Posterior cingulate gyrus (tissue), 11 donors: ENCODE data around the gene RASSF5.
"Not testable (repeated sequence)": the region's sequence is repeated elsewhere in the genome, so short reads cannot be mapped to it uniquely, and the experiment has no call there.

Experiments
- DNase-seq, 10 donors: peaks; one replicate each; pipeline versions ENCODE4 v3.0.0 to v3.0.0-alpha.2; 2020 to 2021; ENCODE audit warnings: mixed read lengths in 3 of 10
- intact Hi-C: fragments of 100-400 bp; cut with DNase I; formaldehyde crosslinking; loops from one replicate; pipeline ENCODE4 v1.15.1; 2023

RASSF5 gene

GRCh38 chr1:206476058-206476457 is 31.3 kb upstream of the RASSF5 start:
- peak in 1 of 10 donors; percentile 66 for DNase-seq
- intact Hi-C loops: no loop called here

DNA sequence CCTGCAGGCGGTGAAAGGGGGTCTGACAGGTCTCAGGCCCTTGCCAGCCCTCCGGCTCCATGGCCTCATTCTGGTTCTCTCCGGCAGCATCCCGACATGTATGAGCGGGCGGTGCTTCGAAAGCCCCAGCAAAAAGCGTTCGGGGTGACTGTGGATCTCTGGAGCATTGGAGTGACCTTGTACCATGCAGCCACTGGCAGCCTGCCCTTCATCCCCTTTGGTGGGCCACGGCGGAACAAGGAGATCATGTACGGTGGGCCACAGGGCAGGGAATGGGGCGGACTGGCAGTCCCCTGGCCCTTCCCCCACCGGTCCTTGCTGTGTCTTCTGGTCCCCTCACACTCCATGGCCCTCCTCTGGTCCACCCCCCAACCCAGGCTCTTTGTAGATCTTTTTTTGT is 30.7 kb upstream of the RASSF5 start:
- peak in 2 of 10 donors; percentile 26 to 49 for DNase-seq
- intact Hi-C loops: no loop called here

DNA sequence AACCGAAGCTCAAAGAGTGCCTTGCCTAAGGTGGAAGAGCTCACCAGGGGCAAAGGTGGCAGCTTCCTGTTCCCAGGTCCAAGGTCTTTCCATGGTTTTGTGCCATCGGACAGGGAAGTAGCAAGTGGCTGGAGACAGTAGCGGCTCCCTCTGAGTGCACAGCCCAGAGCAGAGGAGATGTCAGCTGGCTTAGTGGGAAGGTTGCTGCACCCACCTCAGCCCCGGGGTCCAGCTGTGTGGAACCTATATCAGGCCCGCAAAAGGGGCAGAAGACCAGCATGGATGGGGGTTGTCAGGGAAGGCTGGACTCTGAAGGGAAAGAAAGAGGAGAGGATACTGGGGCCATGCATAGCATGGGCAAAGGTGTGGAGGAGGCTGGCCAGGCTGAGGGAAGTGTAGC is 30.2 kb upstream of the RASSF5 start:
- DNase-seq: peak in 2 of 10 donors; percentile 21 to 52
- intact Hi-C loops: no loop called here

GRCh38 chr1:206477581-206478380 is 29.6 kb upstream of the RASSF5 start:
- intact Hi-C loops: no loop called here
- DNase-seq: peak in 2 of 10 donors; percentile 52 to 70

GRCh38 chr1:206478746-206479145 is 28.6 kb upstream of the RASSF5 start:
- peak in 1 of 10 donors; percentile 38 for DNase-seq
- intact Hi-C loops: no loop called here

GRCh38 chr1:206479183-206480125 is 27.9 kb upstream of the RASSF5 start:
- peak in 8 of 10 donors; percentile 50 to 93 (median 70) for DNase-seq
- intact Hi-C loops: no loop called here

- intact Hi-C loops: no loop called here
- DNase-seq: peak in 1 of 10 donors; percentile 63
Observed at GRCh38 chr1:206480211-206480610, 27.1 kb upstream of the RASSF5 start.

DNA sequence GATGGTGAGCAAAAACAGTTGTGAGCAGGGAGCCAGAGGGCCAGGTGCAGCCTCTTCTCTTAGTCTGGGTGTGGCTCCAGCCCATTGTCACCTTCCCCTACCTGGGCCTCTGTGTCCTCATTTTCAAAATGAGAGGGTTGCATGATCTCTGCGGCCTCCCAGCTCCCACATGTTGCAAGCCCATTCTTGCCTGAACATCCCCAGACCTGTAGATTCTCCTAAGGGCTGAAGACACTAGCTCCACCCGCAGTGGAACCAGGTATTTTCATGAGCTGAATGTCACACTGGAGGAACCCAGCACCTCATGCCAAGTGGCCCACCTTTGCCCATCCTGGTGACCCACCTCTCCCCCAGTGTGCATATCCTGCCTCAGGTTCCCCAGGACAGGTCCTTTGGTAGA is 24.7 kb upstream of the RASSF5 start:
- intact Hi-C loops: no loop called here

GRCh38 chr1:206483864-206484263 is 23.5 kb upstream of the RASSF5 start:
- DNase-seq, intact Hi-C loops: not testable (repeated sequence)

More for the DNA sequence above, 24.7 kb upstream of the RASSF5 start:
- peak in 1 of 10 donors; percentile 16 for DNase-seq

GRCh38 chr1:206484901-206485300 is 22.4 kb upstream of the RASSF5 start:
- intact Hi-C loops: no loop called here

DNA sequence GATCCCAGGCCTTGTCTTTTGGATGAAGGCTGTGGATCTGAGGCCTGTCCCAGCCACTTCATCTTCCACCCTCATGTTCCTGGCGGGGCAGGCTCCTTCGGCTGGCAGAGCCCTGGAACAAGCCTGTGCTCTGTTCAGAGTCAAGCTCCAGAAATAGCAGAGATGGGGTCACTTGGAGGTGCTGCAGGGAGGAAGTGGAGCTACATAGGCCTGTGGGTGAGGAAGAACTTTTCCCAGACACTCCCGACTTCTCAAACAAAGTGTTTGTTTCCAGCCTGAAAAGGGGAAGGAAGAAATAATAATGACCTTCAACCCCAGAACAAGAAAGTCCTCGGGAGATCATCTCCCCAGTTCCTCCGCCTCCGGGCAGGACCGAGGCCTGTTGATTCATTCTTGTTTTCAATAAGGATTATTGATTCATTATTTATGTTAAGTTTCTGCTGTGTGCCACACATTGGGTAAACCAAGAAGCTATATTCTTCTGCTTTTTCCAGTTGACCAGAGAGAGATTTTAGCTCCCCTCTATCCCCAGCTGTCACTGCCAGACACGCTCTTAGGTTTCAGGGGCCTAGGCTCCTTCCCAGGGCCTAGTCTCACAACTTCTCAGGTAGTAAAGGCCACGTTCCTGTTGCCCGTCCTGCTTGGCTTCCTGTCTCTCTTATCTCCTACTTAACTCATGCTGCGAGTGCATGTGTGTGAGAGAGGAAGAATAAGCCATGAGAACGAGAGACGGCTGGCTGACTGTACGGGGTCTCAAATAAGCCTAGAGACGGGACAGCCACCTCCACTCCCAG is 20.1 kb upstream of the RASSF5 start:
- intact Hi-C loops: no loop called here
- DNase-seq: peak in 2 of 10 donors; percentile 26 to 27

More at GRCh38 chr1:206484901-206485300, 22.4 kb upstream of the RASSF5 start:
- peak in 1 of 10 donors; percentile 54 for DNase-seq

DNA sequence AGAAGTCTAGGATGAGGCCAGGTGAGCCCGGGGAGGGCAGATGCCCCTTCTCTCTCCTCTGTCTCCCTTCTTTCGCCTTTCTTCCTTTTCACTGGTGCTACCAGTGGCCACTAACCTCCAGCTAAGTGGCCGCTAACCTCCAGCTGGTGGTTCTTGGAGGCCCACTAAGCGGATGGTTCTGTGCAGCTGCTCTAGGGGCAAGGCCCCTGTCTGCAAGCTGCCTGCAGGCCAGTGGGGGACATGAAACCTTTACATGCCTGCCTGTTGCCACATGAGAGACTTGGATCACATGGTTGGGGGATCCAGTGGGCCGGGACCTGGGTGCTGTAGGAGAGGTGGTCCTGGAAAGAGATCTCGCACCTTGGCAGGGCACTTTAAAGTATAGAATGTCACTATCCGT is 19.4 kb upstream of the RASSF5 start:
- intact Hi-C loops: no loop called here
- DNase-seq: peak in 3 of 10 donors; percentile 5 to 61 (median 21)

DNA sequence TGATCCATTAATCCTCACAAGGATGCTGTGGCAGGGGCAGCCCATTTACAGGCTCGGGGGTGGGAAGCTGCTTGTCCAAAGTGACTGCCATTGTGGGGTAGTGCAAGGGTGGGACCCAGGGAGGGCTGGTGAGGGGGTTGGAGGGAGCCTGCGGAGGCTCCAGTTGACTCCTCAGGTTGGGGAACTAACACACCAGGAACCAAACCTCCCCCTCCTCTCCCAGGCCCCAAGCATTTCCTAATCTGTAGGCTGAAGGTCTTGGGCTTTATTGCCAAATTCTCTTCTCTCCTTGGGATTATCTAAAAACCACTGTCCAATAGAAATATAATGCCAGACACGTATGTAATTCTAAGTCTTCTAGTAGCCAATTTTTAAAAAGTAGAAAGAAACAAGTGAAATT is 18.9 kb upstream of the RASSF5 start:
- peak in 1 of 10 donors; percentile 16 for DNase-seq

GRCh38 chr1:206489980-206490770 is 17.2 kb upstream of the RASSF5 start:
- peak; percentile 43 to 96 (median 80) for DNase-seq

More for the DNA sequence above, 18.9 kb upstream of the RASSF5 start:
- intact Hi-C loops: no loop called here

GRCh38 chr1:206490771-206491405 is 16.4 kb upstream of the RASSF5 start:
- DNase-seq: peak in 2 of 10 donors; percentile 8 to 69
- intact Hi-C loops: loop anchor here (5.0 to 10.0 kb wide), 2 partner anchors 91 to 494 kb away; no protein-coding TSS in a partner anchor

More at GRCh38 chr1:206489980-206490770, 17.2 kb upstream of the RASSF5 start:
- intact Hi-C loops: loop anchor here (5.0 to 10.0 kb wide), 2 partner anchors 92 to 495 kb away; no protein-coding TSS in a partner anchor

- intact Hi-C loops: loop anchor here (5.0 to 10.0 kb wide), 2 partner anchors 91 to 493 kb away; no protein-coding TSS in a partner anchor
- DNase-seq: peak in 1 of 10 donors; percentile 28
Observed at GRCh38 chr1:206491616-206492015, 15.7 kb upstream of the RASSF5 start.

- DNase-seq: peak in 2 of 10 donors; percentile 63 to 82
- intact Hi-C loops: loop anchor here (5.0 to 10.0 kb wide), 2 partner anchors 90 to 492 kb away; no protein-coding TSS in a partner anchor
Observed at GRCh38 chr1:206492589-206492988, 14.7 kb upstream of the RASSF5 start.

- intact Hi-C loops: loop anchor here (5.0 to 10.0 kb wide), 2 partner anchors 89 to 492 kb away; no protein-coding TSS in a partner anchor
- DNase-seq: peak in 1 of 10 donors; percentile 49
Observed at GRCh38 chr1:206493279-206493678, 14.1 kb upstream of the RASSF5 start.
